ENCODE measurements around the gene HOXA7.

GRCh38 chr7:27182285-27182841 lies 25.9 kb upstream of the HOXA7 start:
- TF ChIP-seq CTCF (IDR thresholded peaks at IDR 0.05) (no peak), POLR2A (IDR thresholded peaks at IDR 0.05) (no peak), EP300 (IDR thresholded peaks at IDR 0.05) (no peak)

Data from ovary (tissue), 3 donors.